DOHH2 (cell line): ENCODE data around the gene COX18.

Source experiments
- H3F3A ChIP-seq: fragments of 200-600 bp; sonication (generic), shearing (Covaris generic); 2 replicates; pipeline ENCODE4 v1.6.0; 2016; ENCODE audit warnings: antibody characterized with exemption, mild to moderate bottlenecking; ENCODE audit not compliant: control insufficient read depth, insufficient read depth
- H3K27ac ChIP-seq: fragments of 200-600 bp; sonication (generic); 2 replicates; pipeline ENCODE4 v1.5.1; 2014; ENCODE audit warnings: low read depth, mild to moderate bottlenecking, low read length, moderate library complexity
- H3K27me3 ChIP-seq: fragments of 200-600 bp; sonication (generic); 2 replicates; pipeline ENCODE4 v1.6.1; 2014; ENCODE audit warnings: mild to moderate bottlenecking, low read length, mixed read lengths; ENCODE audit not compliant: control insufficient read depth
- H3K36me3 ChIP-seq: fragments of 200-600 bp; sonication (generic); 2 replicates; pipeline ENCODE4 v1.6.1; 2014; ENCODE audit warnings: mild to moderate bottlenecking, low read length, moderate library complexity, mixed read lengths; ENCODE audit not compliant: control insufficient read depth
- H3K4me1 ChIP-seq: fragments of 200-600 bp; sonication (generic); 2 replicates; pipeline ENCODE4 v1.6.1; 2014; ENCODE audit warnings: mild to moderate bottlenecking, low read length, mixed read lengths; ENCODE audit not compliant: control insufficient read depth
- H3K4me2 ChIP-seq: fragments of 200-600 bp; sonication (generic); 2 replicates; pipeline ENCODE4 v1.6.0; 2014; ENCODE audit warnings: mild to moderate bottlenecking, low read length, moderate library complexity
- H3K4me3 ChIP-seq: fragments of 200-600 bp; sonication (generic); 2 replicates; pipeline ENCODE4 v1.5.1; 2014; ENCODE audit warnings: mild to moderate bottlenecking, low read length, mixed read lengths
- H3K79me2 ChIP-seq: fragments of 200-600 bp; sonication (generic); 2 replicates; pipeline ENCODE4 v1.6.1; 2014; ENCODE audit warnings: mild to moderate bottlenecking, low read length, mixed read lengths; ENCODE audit not compliant: control insufficient read depth
- H3K9me2 ChIP-seq: fragments of 200-600 bp; sonication (generic); replicated peaks from 2 replicates; pipeline ENCODE4 v1.6.1; 2014; ENCODE audit warnings: mild to moderate bottlenecking, low read length, mixed read lengths; ENCODE audit not compliant: control insufficient read depth
- H3K9me3 ChIP-seq: fragments of 200-600 bp; sonication (generic); 2 replicates; pipeline ENCODE4 v1.6.1; 2014; ENCODE audit warnings: antibody characterized with exemption, low read length, mixed read lengths; ENCODE audit not compliant: control insufficient read depth, insufficient read depth
- H4K20me1 ChIP-seq: fragments of 200-600 bp; sonication (generic); 2 replicates; pipeline ENCODE4 v1.6.0; 2014; ENCODE audit warnings: low read depth, mild to moderate bottlenecking, antibody characterized with exemption, low read length, moderate library complexity; ENCODE audit not compliant: control insufficient read depth, insufficient read depth
- EZH2phosphoT487 ChIP-seq: fragments of 200-600 bp; sonication (generic); IDR thresholded peaks from 2 replicates; pipeline ENCODE4 v1.6.1; 2017; ENCODE audit warnings: borderline replicate concordance, mild to moderate bottlenecking, antibody characterized with exemption, low read length, moderate library complexity, mixed read lengths
- TF ChIP-seq, protein P1 (sequence below): fragments of 200-600 bp; sonication (generic); IDR thresholded peaks from one replicate; pipeline ENCODE4 v1.5.1; 2014; ENCODE audit warnings: antibody characterized with exemption, mild to moderate bottlenecking, low read depth, low read length; ENCODE audit not compliant: poor library complexity, severe bottlenecking

COX18 gene

DNA sequence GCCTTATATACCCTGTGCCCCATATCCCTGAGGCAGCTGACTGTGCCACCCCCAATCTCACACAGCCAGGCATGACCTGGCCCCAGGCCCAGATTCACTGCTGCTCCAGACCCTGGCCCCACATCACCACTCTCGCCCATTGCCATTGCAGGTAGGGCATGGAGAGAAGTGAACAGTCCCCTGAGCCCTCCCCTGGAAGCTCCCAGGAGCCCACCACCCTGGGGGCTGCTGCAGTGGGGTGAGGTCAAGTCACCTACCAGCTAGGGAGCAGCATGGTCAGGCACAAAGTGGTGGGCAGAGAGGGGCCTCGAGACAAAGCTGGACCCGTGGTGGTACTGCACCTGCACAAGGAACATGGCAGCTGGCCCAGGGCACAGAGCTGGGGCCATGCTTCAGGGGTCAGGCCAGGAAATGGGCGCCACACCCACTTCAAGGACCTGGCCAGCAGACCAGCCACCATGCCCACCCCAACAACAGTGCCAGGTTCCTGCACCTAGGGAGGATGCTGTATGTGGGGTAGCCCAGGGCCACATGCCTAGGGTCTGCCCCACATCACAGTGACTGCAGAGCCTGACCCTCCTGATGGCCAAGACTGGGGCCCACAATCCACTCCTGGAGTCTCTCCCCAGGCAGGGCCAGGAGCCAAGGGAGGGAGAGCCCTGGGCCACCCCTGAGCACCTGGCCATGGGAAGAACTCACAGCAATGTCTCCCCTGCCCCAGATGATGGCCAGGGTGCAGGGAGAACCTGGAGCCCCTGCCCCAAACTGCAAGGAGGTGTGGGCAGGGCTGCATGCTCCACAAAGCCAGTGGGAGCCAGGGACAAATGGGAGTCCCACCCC, 58.5 kb downstream of the COX18 start:
- H3K4me1 ChIP-seq, result peaks cover 7% of the 10 kb centered on the region
- no peaks in the 10 kb centered on the region for H3F3A ChIP-seq
- no peak overlapping the region for H3K4me3 ChIP-seq
- no peaks in the 10 kb centered on the region for H3K79me2 ChIP-seq
- no peak overlapping the region for H3K4me2 ChIP-seq
- H3K9me3 ChIP-seq, result peaks cover 18% of the 10 kb centered on the region; the same call in 1 of the 2 replicates
- TF ChIP-seq, protein P1, sequence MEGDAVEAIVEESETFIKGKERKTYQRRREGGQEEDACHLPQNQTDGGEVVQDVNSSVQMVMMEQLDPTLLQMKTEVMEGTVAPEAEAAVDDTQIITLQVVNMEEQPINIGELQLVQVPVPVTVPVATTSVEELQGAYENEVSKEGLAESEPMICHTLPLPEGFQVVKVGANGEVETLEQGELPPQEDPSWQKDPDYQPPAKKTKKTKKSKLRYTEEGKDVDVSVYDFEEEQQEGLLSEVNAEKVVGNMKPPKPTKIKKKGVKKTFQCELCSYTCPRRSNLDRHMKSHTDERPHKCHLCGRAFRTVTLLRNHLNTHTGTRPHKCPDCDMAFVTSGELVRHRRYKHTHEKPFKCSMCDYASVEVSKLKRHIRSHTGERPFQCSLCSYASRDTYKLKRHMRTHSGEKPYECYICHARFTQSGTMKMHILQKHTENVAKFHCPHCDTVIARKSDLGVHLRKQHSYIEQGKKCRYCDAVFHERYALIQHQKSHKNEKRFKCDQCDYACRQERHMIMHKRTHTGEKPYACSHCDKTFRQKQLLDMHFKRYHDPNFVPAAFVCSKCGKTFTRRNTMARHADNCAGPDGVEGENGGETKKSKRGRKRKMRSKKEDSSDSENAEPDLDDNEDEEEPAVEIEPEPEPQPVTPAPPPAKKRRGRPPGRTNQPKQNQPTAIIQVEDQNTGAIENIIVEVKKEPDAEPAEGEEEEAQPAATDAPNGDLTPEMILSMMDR, result no peak
- TF ChIP-seq EZH2phosphoT487, result no peak
- no peaks in the 10 kb centered on the region for H3K27me3 ChIP-seq
- H3K27ac ChIP-seq, result no peak overlapping the region
- H3K36me3 ChIP-seq, result no peaks in the 10 kb centered on the region
- H4K20me1 ChIP-seq, result no peaks in the 10 kb centered on the region
- no peaks in the 10 kb centered on the region for H3K9me2 ChIP-seq

DNA sequence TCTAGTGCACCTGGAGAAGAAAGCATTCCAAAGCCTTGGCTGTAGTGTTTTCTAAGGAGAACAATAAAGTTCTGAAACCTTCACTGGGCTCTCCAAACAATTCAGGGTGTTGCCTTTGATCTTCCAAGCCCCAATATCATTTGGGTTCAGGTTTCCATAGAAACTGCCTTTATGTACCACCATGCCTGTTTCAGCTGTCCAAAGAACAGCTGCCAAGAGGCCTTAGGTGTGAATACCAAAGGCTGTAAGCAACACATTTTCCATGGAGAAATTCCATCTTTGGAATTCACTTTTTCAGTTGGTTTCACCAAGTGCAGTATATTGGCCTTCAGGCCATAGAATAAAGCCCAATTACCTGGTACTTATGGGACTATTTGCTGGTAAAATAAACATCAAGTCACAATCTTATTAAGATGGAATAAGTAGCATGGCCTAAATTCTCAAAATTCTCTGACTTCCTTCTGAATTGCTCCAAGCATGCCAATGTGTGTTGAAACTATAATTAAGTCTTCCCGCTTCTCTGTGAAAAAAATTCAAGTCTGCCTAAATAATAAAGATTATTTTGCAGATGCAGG, 61.9 kb downstream of the COX18 start:
- H3K4me2 ChIP-seq, result no peak overlapping the region
- H4K20me1 ChIP-seq, result no peaks in the 10 kb centered on the region
- H3F3A ChIP-seq, result no peaks in the 10 kb centered on the region

DNA sequence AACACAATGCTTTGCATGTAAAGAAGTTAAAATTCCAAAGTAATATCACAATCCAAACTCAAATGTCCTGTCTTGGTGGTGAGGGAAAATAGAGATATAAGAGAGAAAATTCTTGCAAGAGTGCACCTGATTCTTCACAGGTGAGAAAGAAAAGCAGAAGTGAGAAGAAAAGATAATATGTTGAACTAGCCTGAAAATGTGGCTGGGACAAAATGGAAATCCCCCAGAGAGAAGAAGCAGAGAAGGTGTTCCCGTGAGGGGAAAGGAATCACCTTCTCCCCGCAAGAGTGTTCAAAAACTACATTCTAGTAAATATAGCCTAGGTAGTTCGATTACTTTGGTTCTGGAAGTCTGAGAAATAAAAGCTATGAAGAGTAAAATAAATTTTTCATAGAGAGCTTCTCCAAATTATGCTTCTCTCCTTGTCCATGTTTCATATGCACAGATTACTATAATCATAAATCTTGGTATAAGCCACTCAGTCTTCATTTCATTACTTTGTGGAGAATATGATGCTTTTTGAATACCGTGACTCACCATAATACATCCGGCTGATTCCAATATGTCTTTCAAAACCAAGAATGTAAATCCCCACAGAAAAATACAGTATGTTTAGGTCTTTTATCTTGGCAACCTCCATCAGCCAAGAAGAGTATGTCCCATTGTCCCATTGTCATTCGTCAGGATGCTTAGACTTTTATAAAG, 63.1 kb downstream of the COX18 start:
- H3K79me2 ChIP-seq, result no peaks in the 10 kb centered on the region
- no peaks in the 10 kb centered on the region for H3F3A ChIP-seq
- H3K4me2 ChIP-seq, result no peak overlapping the region
- H3K4me1 ChIP-seq, result peaks cover 8% of the 10 kb centered on the region
- no peak overlapping the region for H3K4me3 ChIP-seq
- no peak for TF ChIP-seq EZH2phosphoT487
- TF ChIP-seq, protein P1, result no peak
- no peaks in the 10 kb centered on the region for H3K36me3 ChIP-seq
- no peaks in the 10 kb centered on the region for H3K9me2 ChIP-seq
- H3K27me3 ChIP-seq, result no peaks in the 10 kb centered on the region
- H3K27ac ChIP-seq, result no peak overlapping the region
- H3K9me3 ChIP-seq, result peaks cover 5% of the 10 kb centered on the region; the same call in 1 of the 2 replicates
- H4K20me1 ChIP-seq, result no peaks in the 10 kb centered on the region

More for the DNA sequence above, 61.9 kb downstream of the COX18 start:
- TF ChIP-seq, protein P1, result no peak
- TF ChIP-seq EZH2phosphoT487, result no peak
- no peaks in the 10 kb centered on the region for H3K79me2 ChIP-seq
- no peaks in the 10 kb centered on the region for H3K36me3 ChIP-seq
- no peak overlapping the region for H3K4me3 ChIP-seq
- no peaks in the 10 kb centered on the region for H3K9me2 ChIP-seq
- H3K27me3 ChIP-seq, result no peaks in the 10 kb centered on the region
- H3K27ac ChIP-seq, result no peak overlapping the region
- H3K9me3 ChIP-seq, result peaks cover 15% of the 10 kb centered on the region; the same call in 1 of the 2 replicates
- H3K4me1 ChIP-seq, result peaks cover 8% of the 10 kb centered on the region
